ENCODE results near the gene RIN1.
"Not testable (repeated sequence)": the region's sequence is repeated elsewhere in the genome, so short reads cannot be mapped to it uniquely, and the experiment has no call there.

Gene RIN1

GRCh38 chr11:66314561-66315497 lies 21.4 kb downstream of the RIN1 start:
- DNase-seq, result no peak
- peaks cover 18% of the 10 kb centered on the region for H3K36me3 Mint-ChIP-seq (ENCODE audit: insufficient read depth)
- H3K4me1 Mint-ChIP-seq (ENCODE audit: low read depth in 2 of 2), result peaks cover 34 to 36% of the 10 kb centered on the region in 2 donors
- no peak for ATAC-seq (replicated peaks)
- H3K27me3 Mint-ChIP-seq, result no peaks in the 10 kb centered on the region
- no peaks in the 10 kb centered on the region for H3K9me3 Mint-ChIP-seq
- H3K27ac Mint-ChIP-seq, result peak overlapping the region; percentile 80 to 97
- H3K4me3 Mint-ChIP-seq, result peak overlapping the region; percentile 74 to 87

GRCh38 chr11:66314186-66314501 lies 22.1 kb downstream of the RIN1 start:
- H3K4me1 Mint-ChIP-seq (ENCODE audit: low read depth in 2 of 2), result peaks cover 29 to 31% of the 10 kb centered on the region in 2 donors
- no peak for DNase-seq
- no peaks in the 10 kb centered on the region for H3K9me3 Mint-ChIP-seq
- peaks cover 18% of the 10 kb centered on the region for H3K36me3 Mint-ChIP-seq (ENCODE audit: insufficient read depth)
- peak overlapping the region; percentile 68 to 97 for H3K27ac Mint-ChIP-seq
- H3K4me3 Mint-ChIP-seq, result peak overlapping the region; percentile 74 to 87
- no peak for ATAC-seq (replicated peaks)
- no peaks in the 10 kb centered on the region for H3K27me3 Mint-ChIP-seq

GRCh38 chr11:66313321-66314185 lies 22.7 kb downstream of the RIN1 start:
- Mint-ChIP-seq H3K27me3 (no peaks in the 10 kb centered on the region), H3K36me3 (ENCODE audit: insufficient read depth) (peaks cover 18% of the 10 kb centered on the region), H3K4me1 (ENCODE audit: low read depth in 2 of 2) (peaks cover 23 to 25% of the 10 kb centered on the region in 2 donors), H3K4me3 (peak overlapping the region; percentile 74 to 87), H3K27ac (peak overlapping the region; percentile 68 to 97), H3K9me3 (no peaks in the 10 kb centered on the region)
- no peak for ATAC-seq (replicated peaks)
- no peak for DNase-seq

GRCh38 chr11:66312549-66313320 lies 23.5 kb downstream of the RIN1 start:
- Mint-ChIP-seq H3K27me3 (peaks cover 0 to 3% of the 10 kb centered on the region in 2 donors), H3K4me1 (ENCODE audit: low read depth in 2 of 2) (peaks cover 16 to 18% of the 10 kb centered on the region in 2 donors), H3K36me3 (ENCODE audit: insufficient read depth) (peaks cover 18% of the 10 kb centered on the region), H3K4me3 (peak overlapping the region; percentile 74 to 87), H3K9me3 (no peaks in the 10 kb centered on the region), H3K27ac (peak overlapping the region; percentile 68 to 97)
- peak; percentile 97 to 100 (median 98) for DNase-seq
- peak; percentile 66 for ATAC-seq (replicated peaks)

GRCh38 chr11:66311965-66312548 lies 24.2 kb downstream of the RIN1 start:
- H3K27me3 Mint-ChIP-seq, result peaks cover 0 to 10% of the 10 kb centered on the region in 2 donors
- H3K4me3 Mint-ChIP-seq, result peak overlapping the region; percentile 74 to 87
- H3K9me3 Mint-ChIP-seq, result no peaks in the 10 kb centered on the region

DNA sequence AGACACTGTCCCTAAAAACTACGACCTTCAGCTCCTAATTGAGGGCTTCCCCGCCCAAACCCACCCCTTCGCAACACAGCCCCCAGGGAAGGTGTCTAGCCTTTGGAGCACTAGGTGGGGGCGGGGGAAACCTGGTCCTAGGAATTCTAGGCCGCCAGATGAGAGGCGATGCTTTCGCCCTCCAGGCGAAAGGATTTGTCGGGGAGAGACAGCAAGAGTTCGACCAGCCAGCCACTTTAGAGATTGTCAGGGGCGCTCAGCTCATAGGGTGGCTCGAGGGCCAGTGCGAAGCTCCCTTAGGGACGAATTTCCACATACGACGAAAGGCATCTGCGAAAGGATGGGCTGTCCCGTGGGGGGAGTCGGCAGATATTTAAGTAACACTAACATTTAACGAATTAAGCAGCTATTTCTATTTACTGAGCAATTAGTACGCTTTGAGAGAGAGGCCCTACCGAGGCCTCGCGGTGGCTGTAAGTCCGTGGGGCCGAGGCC lies 24.7 kb downstream of the RIN1 start:
- Mint-ChIP-seq H3K9me3 (no peaks in the 10 kb centered on the region), H3K36me3 (ENCODE audit: insufficient read depth) (peaks cover 18% of the 10 kb centered on the region), H3K27ac (peak overlapping the region; percentile 20 to 97), H3K27me3 (peaks cover 0 to 11% of the 10 kb centered on the region in 2 donors), H3K4me3 (peak overlapping the region; percentile 74 to 87), H3K4me1 (ENCODE audit: low read depth in 2 of 2) (peaks cover 13 to 16% of the 10 kb centered on the region in 2 donors)
- ATAC-seq (replicated peaks) (no peak), DNase-seq (no peak)

More at GRCh38 chr11:66311965-66312548, 24.2 kb downstream of the RIN1 start:
- ATAC-seq (replicated peaks) (peak; percentile 72), DNase-seq (peak; percentile 98 to 100 (median 98))
- peaks cover 18% of the 10 kb centered on the region for H3K36me3 Mint-ChIP-seq (ENCODE audit: insufficient read depth)
- peak overlapping the region; percentile 20 to 97 for H3K27ac Mint-ChIP-seq
- H3K4me1 Mint-ChIP-seq (ENCODE audit: low read depth in 2 of 2), result peaks cover 13 to 16% of the 10 kb centered on the region in 2 donors

- H3K4me1 Mint-ChIP-seq (ENCODE audit: low read depth in 2 of 2), result peaks cover 12 to 16% of the 10 kb centered on the region in 2 donors
- not testable (repeated sequence) for H3K4me3 Mint-ChIP-seq; ATAC-seq (replicated peaks); DNase-seq; H3K9me3 Mint-ChIP-seq
- peak overlapping the region in 1 of 2 donors; percentile 97 for H3K27ac Mint-ChIP-seq
- peaks cover 0 to 11% of the 10 kb centered on the region in 2 donors for H3K27me3 Mint-ChIP-seq
- H3K36me3 Mint-ChIP-seq (ENCODE audit: insufficient read depth), result peaks cover 18% of the 10 kb centered on the region
These were observed 25.3 kb downstream of the RIN1 start for GRCh38 chr11:66310803-66311440.

DNA sequence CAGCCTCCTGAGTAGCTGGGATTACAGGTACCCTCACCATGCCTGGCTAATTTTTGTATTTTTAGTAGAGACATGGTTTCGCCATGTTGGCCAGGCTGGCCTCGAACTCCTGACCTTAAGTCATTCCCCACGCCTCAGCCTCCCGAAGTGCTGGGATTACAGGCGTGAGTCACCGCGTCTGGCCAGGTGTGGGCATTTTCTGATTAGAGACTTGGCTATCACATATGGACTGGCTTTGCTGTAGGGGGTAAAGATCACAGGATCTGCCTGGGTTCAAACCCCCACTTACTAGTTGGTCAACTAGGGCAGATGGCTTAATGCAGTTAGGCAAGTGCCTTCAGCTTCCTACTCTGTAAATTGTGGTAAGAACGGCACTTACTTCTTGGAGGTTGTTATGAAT lies 25.9 kb downstream of the RIN1 start:
- peaks cover 15% of the 10 kb centered on the region for H3K36me3 Mint-ChIP-seq (ENCODE audit: insufficient read depth)
- peaks cover 7 to 13% of the 10 kb centered on the region in 2 donors for H3K4me1 Mint-ChIP-seq (ENCODE audit: low read depth in 2 of 2)
- H3K9me3 Mint-ChIP-seq, result no peaks in the 10 kb centered on the region
- ATAC-seq (replicated peaks) (no peak), DNase-seq (no peak)
- peaks cover 0 to 11% of the 10 kb centered on the region in 2 donors for H3K27me3 Mint-ChIP-seq
- H3K4me3 Mint-ChIP-seq, result no peak overlapping the region
- no peak overlapping the region for H3K27ac Mint-ChIP-seq

DNA sequence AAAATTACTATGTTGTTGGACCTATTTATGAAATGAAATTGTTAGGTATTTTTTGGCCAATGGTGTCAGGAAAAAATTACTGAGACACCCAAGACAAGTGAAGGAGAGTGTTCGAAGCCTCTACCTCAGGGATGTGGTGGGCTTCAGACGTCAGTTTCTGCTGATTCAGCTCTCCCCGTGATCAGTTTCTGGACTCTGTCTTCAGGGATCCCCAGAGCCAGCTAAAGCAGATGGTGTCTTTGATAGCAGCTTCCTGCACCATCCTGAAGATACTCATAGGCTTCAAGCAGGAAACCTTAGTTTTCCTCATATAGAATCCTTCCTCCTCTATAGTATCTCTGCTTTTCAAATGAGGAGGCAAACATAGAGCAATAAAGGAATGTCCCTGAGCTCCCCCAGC lies 26.8 kb downstream of the RIN1 start:
- Mint-ChIP-seq H3K27me3 (peaks cover 0 to 19% of the 10 kb centered on the region in 2 donors), H3K9me3 (no peaks in the 10 kb centered on the region), H3K4me1 (ENCODE audit: low read depth in 2 of 2) (peaks cover 6 to 9% of the 10 kb centered on the region in 2 donors), H3K4me3 (no peak overlapping the region), H3K27ac (no peak overlapping the region), H3K36me3 (ENCODE audit: insufficient read depth) (peaks cover 13% of the 10 kb centered on the region)
- ATAC-seq (replicated peaks) (no peak), DNase-seq (no peak)

DNA sequence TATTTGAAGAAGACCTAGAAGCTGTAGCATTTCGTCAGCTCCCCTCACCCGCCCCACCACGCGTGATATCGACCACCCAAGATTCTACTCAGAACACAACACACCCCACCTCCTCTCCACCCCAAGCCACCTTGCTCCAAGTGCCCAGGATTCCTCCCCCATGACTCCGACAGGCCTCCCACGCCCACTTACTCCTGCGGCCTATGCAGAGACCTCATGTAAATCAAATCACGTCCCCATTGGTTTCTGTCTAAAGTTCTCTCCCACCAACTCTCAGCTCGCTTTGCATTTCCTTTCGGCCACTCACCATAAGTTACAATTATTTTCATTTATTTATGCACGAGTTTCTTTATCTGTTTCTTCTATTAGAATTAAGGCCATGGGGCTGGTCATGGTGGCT lies 33.6 kb downstream of the RIN1 start:
- peaks cover 0 to 15% of the 10 kb centered on the region in 2 donors for H3K27me3 Mint-ChIP-seq
- DNase-seq (no peak), ATAC-seq (replicated peaks) (no peak)
- H3K36me3 Mint-ChIP-seq (ENCODE audit: insufficient read depth), result no peaks in the 10 kb centered on the region
- no peaks in the 10 kb centered on the region for H3K9me3 Mint-ChIP-seq
- H3K4me3 Mint-ChIP-seq, result no peak overlapping the region
- no peak overlapping the region for H3K27ac Mint-ChIP-seq
- no peaks in the 10 kb centered on the region for H3K4me1 Mint-ChIP-seq (ENCODE audit: low read depth in 2 of 2)

- Mint-ChIP-seq H3K4me3 (no peak overlapping the region), H3K27ac (no peak overlapping the region), H3K36me3 (ENCODE audit: insufficient read depth) (no peaks in the 10 kb centered on the region), H3K27me3 (peaks cover 0 to 17% of the 10 kb centered on the region in 2 donors), H3K9me3 (no peaks in the 10 kb centered on the region), H3K4me1 (ENCODE audit: low read depth in 2 of 2) (no peaks in the 10 kb centered on the region)
- DNase-seq (no peak), ATAC-seq (replicated peaks) (no peak)
These were observed 37.0 kb downstream of the RIN1 start for GRCh38 chr11:66299186-66299585.

DNA sequence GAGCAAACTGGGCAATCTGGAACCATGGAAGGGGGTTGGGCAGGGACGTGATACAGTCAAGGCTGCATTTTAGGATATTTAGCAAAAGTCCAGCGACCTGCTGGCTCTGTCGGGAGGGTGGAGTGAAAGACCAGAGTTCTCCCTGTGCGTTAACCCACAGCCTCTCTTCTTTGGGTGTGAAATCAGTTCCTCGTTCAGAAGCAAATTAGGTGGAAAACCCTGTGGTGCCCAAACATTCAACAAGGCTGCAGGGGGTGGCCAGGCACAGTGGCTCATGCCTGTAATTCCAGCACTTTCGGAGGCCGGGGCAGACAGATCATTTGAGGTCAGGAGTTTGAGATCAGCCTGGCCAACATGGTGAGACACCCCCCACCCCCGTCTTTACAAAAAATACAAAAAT lies 38.6 kb downstream of the RIN1 start:
- no peaks in the 10 kb centered on the region for H3K9me3 Mint-ChIP-seq
- H3K4me3 Mint-ChIP-seq, result no peak overlapping the region
- H3K4me1 Mint-ChIP-seq (ENCODE audit: low read depth in 2 of 2), result peaks cover 4 to 7% of the 10 kb centered on the region in 2 donors
- ATAC-seq (replicated peaks), result no peak
- peaks cover 12 to 30% of the 10 kb centered on the region in 2 donors for H3K27me3 Mint-ChIP-seq
- H3K27ac Mint-ChIP-seq, result no peak overlapping the region
- no peaks in the 10 kb centered on the region for H3K36me3 Mint-ChIP-seq (ENCODE audit: insufficient read depth)
- no peak for DNase-seq

All from effector memory CD8-positive, alpha-beta T cell (primary cell).